ENCODE data around the gene HLCS.

GRCh38 chr21:36735724-36736320 lies 230.6 kb downstream of the HLCS start:
- TF ChIP-seq, protein P1, sequence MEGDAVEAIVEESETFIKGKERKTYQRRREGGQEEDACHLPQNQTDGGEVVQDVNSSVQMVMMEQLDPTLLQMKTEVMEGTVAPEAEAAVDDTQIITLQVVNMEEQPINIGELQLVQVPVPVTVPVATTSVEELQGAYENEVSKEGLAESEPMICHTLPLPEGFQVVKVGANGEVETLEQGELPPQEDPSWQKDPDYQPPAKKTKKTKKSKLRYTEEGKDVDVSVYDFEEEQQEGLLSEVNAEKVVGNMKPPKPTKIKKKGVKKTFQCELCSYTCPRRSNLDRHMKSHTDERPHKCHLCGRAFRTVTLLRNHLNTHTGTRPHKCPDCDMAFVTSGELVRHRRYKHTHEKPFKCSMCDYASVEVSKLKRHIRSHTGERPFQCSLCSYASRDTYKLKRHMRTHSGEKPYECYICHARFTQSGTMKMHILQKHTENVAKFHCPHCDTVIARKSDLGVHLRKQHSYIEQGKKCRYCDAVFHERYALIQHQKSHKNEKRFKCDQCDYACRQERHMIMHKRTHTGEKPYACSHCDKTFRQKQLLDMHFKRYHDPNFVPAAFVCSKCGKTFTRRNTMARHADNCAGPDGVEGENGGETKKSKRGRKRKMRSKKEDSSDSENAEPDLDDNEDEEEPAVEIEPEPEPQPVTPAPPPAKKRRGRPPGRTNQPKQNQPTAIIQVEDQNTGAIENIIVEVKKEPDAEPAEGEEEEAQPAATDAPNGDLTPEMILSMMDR (IDR thresholded peaks at IDR 0.05) = no peak
- TF ChIP-seq EZH2phosphoT487 (IDR thresholded peaks at IDR 0.05) = no peak
